DOHH2 (cell line): ENCODE results near the gene TMEM269.

Experiments used
- H3F3A ChIP-seq: fragments of 200-600 bp; sonication (generic), shearing (Covaris generic); 2 replicates; pipeline ENCODE4 v1.6.0; 2016; ENCODE audit warnings: antibody characterized with exemption, mild to moderate bottlenecking; ENCODE audit not compliant: control insufficient read depth, insufficient read depth
- H3K27ac ChIP-seq: fragments of 200-600 bp; sonication (generic); 2 replicates; pipeline ENCODE4 v1.5.1; 2014; ENCODE audit warnings: low read depth, mild to moderate bottlenecking, low read length, moderate library complexity
- H3K27me3 ChIP-seq: fragments of 200-600 bp; sonication (generic); 2 replicates; pipeline ENCODE4 v1.6.1; 2014; ENCODE audit warnings: mild to moderate bottlenecking, low read length, mixed read lengths; ENCODE audit not compliant: control insufficient read depth
- H3K36me3 ChIP-seq: fragments of 200-600 bp; sonication (generic); 2 replicates; pipeline ENCODE4 v1.6.1; 2014; ENCODE audit warnings: mild to moderate bottlenecking, low read length, moderate library complexity, mixed read lengths; ENCODE audit not compliant: control insufficient read depth
- H3K4me1 ChIP-seq: fragments of 200-600 bp; sonication (generic); 2 replicates; pipeline ENCODE4 v1.6.1; 2014; ENCODE audit warnings: mild to moderate bottlenecking, low read length, mixed read lengths; ENCODE audit not compliant: control insufficient read depth
- H3K4me2 ChIP-seq: fragments of 200-600 bp; sonication (generic); 2 replicates; pipeline ENCODE4 v1.6.0; 2014; ENCODE audit warnings: mild to moderate bottlenecking, low read length, moderate library complexity
- H3K4me3 ChIP-seq: fragments of 200-600 bp; sonication (generic); 2 replicates; pipeline ENCODE4 v1.5.1; 2014; ENCODE audit warnings: mild to moderate bottlenecking, low read length, mixed read lengths
- H3K79me2 ChIP-seq: fragments of 200-600 bp; sonication (generic); 2 replicates; pipeline ENCODE4 v1.6.1; 2014; ENCODE audit warnings: mild to moderate bottlenecking, low read length, mixed read lengths; ENCODE audit not compliant: control insufficient read depth
- H3K9me2 ChIP-seq: fragments of 200-600 bp; sonication (generic); replicated peaks from 2 replicates; pipeline ENCODE4 v1.6.1; 2014; ENCODE audit warnings: mild to moderate bottlenecking, low read length, mixed read lengths; ENCODE audit not compliant: control insufficient read depth
- H3K9me3 ChIP-seq: fragments of 200-600 bp; sonication (generic); 2 replicates; pipeline ENCODE4 v1.6.1; 2014; ENCODE audit warnings: antibody characterized with exemption, low read length, mixed read lengths; ENCODE audit not compliant: control insufficient read depth, insufficient read depth
- H4K20me1 ChIP-seq: fragments of 200-600 bp; sonication (generic); 2 replicates; pipeline ENCODE4 v1.6.0; 2014; ENCODE audit warnings: low read depth, mild to moderate bottlenecking, antibody characterized with exemption, low read length, moderate library complexity; ENCODE audit not compliant: control insufficient read depth, insufficient read depth
- CTCF ChIP-seq: fragments of 200-600 bp; sonication (generic); IDR thresholded peaks from one replicate; pipeline ENCODE4 v1.5.1; 2014; ENCODE audit warnings: antibody characterized with exemption, mild to moderate bottlenecking, low read depth, low read length; ENCODE audit not compliant: poor library complexity, severe bottlenecking
- EZH2phosphoT487 ChIP-seq: fragments of 200-600 bp; sonication (generic); IDR thresholded peaks from 2 replicates; pipeline ENCODE4 v1.6.1; 2017; ENCODE audit warnings: borderline replicate concordance, mild to moderate bottlenecking, antibody characterized with exemption, low read length, moderate library complexity, mixed read lengths

TMEM269 gene

GRCh38 chr1:42822800-42823392 is 38.1 kb downstream of the TMEM269 start:
- Histone ChIP-seq H3K79me2 (no peaks in the 10 kb centered on the region), H3K36me3 (no peaks in the 10 kb centered on the region), H3K27ac (no peak overlapping the region), H4K20me1 (no peaks in the 10 kb centered on the region), H3F3A (no peaks in the 10 kb centered on the region), H3K4me1 (peaks cover 7% of the 10 kb centered on the region), H3K4me2 (no peak overlapping the region), H3K9me3 (no peaks in the 10 kb centered on the region), H3K4me3 (no peak overlapping the region), H3K9me2 (no peaks in the 10 kb centered on the region), H3K27me3 (no peaks in the 10 kb centered on the region)
- no peak for TF ChIP-seq EZH2phosphoT487
- TF ChIP-seq CTCF = no peak

GRCh38 chr1:42824481-42825035 is 39.8 kb downstream of the TMEM269 start:
- Histone ChIP-seq H3K36me3 (no peaks in the 10 kb centered on the region), H3K79me2 (no peaks in the 10 kb centered on the region), H3K4me3 (no peak overlapping the region), H3K4me2 (no peak overlapping the region), H3K9me3 (no peaks in the 10 kb centered on the region), H3K27me3 (no peaks in the 10 kb centered on the region), H4K20me1 (no peaks in the 10 kb centered on the region), H3K27ac (no peak overlapping the region), H3K4me1 (peaks cover 6% of the 10 kb centered on the region; the same call in 1 of the 2 replicates), H3F3A (no peaks in the 10 kb centered on the region), H3K9me2 (no peaks in the 10 kb centered on the region)
- TF ChIP-seq EZH2phosphoT487 = no peak
- no peak for TF ChIP-seq CTCF

- Histone ChIP-seq H3K36me3 (no peaks in the 10 kb centered on the region), H3K4me3 (no peak overlapping the region), H3K9me3 (no peaks in the 10 kb centered on the region), H3K9me2 (no peaks in the 10 kb centered on the region), H3K27me3 (no peaks in the 10 kb centered on the region), H3K4me2 (no peak overlapping the region), H3K4me1 (peaks cover 6% of the 10 kb centered on the region; the same call in 1 of the 2 replicates), H3K27ac (no peak overlapping the region), H4K20me1 (no peaks in the 10 kb centered on the region), H3K79me2 (no peaks in the 10 kb centered on the region), H3F3A (no peaks in the 10 kb centered on the region)
- no peak for TF ChIP-seq EZH2phosphoT487
These were observed 40.5 kb downstream of the TMEM269 start for GRCh38 chr1:42825036-42825851.

- Histone ChIP-seq H4K20me1 (no peaks in the 10 kb centered on the region), H3K9me2 (no peaks in the 10 kb centered on the region), H3K27me3 (no peaks in the 10 kb centered on the region), H3K79me2 (no peaks in the 10 kb centered on the region), H3K4me3 (no peak overlapping the region), H3K4me1 (peaks cover 6% of the 10 kb centered on the region), H3K36me3 (no peaks in the 10 kb centered on the region), H3F3A (no peaks in the 10 kb centered on the region), H3K27ac (no peak overlapping the region), H3K9me3 (no peaks in the 10 kb centered on the region), H3K4me2 (no peak overlapping the region)
- TF ChIP-seq CTCF (no peak), EZH2phosphoT487 (no peak)
These were observed 45.8 kb downstream of the TMEM269 start for GRCh38 chr1:42830631-42831030.
